ENCODE measurements around the gene AHCYL2.

DNA sequence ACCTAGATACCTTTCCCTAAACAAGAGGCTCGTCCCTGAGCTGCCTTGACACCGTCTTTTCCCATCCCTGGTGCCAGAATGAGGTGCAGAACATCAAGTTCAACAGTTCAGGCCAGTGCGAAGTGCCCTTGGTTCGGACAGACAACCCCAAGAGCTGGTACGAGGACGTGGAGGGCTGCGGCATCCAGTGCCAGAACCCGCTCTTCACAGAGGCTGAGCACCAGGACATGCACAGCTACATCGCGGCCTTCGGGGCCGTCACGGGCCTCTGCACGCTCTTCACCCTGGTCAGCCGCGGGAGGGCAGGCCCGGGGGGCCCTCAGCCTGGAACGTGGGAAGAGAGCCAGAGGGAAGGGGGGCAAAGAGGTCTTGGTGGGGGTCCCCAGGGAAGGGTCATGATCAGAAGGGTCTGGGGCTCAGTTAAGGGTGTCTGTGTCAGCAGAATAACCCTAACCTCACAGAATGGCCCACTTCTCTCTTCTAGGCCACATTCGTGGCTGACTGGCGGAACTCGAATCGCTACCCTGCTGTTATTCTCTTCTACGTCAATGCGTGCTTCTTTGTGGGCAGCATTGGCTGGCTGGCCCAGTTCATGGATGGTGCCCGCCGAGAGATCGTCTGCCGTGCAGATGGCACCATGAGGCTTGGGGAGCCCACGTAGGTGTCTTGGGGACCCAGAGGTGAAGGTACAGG is 19.6 kb upstream of the AHCYL2 start:
- no peak for TF ChIP-seq EZH2 (IDR thresholded peaks at IDR 0.05)
- TF ChIP-seq POLR2AphosphoS5 (IDR thresholded peaks at IDR 0.05; ENCODE audit: borderline replicate concordance, low read depth, low read length): no peak
- no peak for TF ChIP-seq FOXP2 (optimal IDR thresholded peaks at IDR 0.05; ENCODE audit: control extremely low read depth, extremely low read length, insufficient read depth)

Data from SK-N-MC (cell line).